Measurements from ENCODE around the gene IMPACT.

Gene IMPACT

GRCh38 chr18:24475926-24476589 is 49.6 kb downstream of the IMPACT start:
- DNase-seq (ENCODE audit: low read depth in 2 of 2): no peak

DNA sequence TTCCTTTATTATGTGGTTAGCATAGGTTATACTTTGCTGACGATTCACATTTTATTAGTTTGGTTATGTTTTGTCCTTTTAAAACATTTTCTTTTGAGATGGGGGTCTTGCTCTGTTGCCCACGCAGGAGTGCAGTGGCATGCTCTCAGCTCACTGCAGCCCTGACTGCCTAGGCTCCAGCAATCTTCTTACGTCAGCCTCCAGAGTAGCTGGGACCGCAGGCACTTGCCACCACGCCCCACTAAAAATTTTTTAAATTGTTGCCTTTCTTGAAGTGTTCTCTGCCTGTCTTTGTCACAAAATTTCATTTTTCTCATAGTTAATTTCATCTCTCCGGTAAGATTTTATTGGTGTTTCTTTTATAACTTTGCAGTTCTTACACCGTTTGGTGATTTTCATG is 52.9 kb downstream of the IMPACT start:
- no peak for DNase-seq (ENCODE audit: low read depth in 2 of 2)

- DNase-seq (ENCODE audit: low read depth in 2 of 2): no peak
These were observed 56.4 kb downstream of the IMPACT start for GRCh38 chr18:24482821-24483220.

DNA sequence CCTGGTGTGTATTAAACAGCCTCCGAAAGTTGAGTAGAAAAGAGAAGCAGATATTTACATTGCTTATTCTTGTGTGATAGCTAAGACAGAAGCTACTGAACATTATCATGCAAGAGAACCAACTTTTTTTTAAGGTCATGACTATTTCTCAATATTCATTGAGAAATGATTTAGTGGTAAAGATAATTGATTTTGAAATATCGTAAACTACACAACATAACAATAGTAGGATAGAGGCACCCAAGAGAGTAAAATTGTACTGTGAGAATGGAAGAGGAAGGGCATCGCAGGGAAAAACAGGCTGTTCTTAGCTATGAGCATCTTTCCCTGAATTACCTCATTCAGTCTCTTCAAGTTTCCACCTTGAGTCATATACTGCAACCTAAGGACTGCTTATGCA is 59.2 kb downstream of the IMPACT start:
- no peak for DNase-seq (ENCODE audit: low read depth in 2 of 2)

DNA sequence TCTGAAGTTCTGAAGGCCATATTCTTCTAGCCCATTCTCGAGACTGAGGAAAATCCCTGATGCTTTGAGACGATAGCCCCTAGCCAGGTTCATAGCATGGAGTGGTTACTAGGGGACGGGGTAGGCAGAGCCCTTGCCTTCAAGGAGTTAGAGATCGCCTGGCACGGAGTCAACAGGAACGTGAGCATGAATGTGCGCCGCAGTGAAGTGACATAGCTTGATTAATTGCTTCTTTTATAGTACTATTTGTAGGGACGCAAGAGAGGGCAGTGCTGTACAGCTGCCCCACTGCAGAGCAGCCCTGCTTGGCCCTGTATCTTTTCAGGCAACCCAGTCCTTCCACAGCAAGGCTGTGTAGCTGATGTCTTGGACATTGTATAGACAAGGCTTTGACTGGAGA is 60.2 kb downstream of the IMPACT start:
- DNase-seq (ENCODE audit: low read depth in 2 of 2): no peak

- peak in 1 of 2 donors; percentile 8 for DNase-seq (ENCODE audit: low read depth in 2 of 2)
These were observed 62.5 kb downstream of the IMPACT start for GRCh38 chr18:24488824-24489493.

- DNase-seq (ENCODE audit: low read depth in 2 of 2): no peak
These were observed 64.1 kb downstream of the IMPACT start for GRCh38 chr18:24490539-24490938.

DNA sequence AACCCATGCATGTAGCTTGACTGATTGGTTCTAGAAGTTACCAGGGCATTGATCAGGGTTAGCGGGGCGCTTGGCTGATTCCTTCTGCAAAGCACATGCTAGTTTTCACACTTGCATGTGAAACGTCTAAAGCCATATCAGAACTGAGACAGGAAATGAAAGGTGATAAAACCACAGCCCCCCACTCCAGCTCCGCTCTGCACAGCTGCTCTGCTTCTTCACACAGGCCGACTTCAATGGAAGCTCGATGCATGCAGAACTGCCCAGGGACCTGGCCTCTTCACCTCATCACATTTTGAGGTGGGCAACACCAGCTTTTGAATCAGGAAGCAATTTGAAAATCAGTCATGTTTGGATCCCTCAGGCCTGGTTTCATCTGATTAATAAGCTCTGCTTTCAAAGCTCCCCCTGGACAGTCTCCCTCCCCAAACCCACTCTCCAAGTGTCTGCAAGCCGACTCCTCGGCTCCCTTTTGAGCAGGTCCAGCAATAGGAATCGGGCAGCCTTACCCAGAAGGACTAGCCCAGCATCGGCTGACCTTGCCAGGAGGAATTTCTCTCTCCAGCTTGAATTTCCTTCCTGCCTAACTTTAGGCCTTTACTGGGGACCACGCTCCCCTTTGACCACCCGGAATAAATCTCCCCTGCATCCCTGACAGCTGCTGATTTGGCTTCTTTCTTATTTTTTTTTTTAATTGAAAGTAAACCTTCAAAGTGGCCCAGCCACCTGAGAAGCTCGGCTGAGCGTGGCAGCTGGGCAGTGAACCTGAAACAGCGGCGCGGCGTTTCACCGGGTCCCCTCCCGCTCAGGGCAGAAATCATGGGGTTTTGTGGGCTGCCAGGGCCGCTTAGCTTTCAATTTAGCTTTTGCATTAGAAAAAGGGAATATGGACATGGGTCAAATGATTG is 65.7 kb downstream of the IMPACT start:
- no peak for DNase-seq (ENCODE audit: low read depth in 2 of 2)

GRCh38 chr18:24494586-24494985 is 68.1 kb downstream of the IMPACT start:
- DNase-seq (ENCODE audit: low read depth in 2 of 2): no peak

GRCh38 chr18:24497031-24497754 is 70.7 kb downstream of the IMPACT start:
- no peak for DNase-seq (ENCODE audit: low read depth in 2 of 2)

- DNase-seq (ENCODE audit: low read depth in 2 of 2): no peak
These were observed 73.3 kb downstream of the IMPACT start for GRCh38 chr18:24499814-24500213.

GRCh38 chr18:24500217-24500616 is 73.7 kb downstream of the IMPACT start:
- no peak for DNase-seq (ENCODE audit: low read depth in 2 of 2)

- DNase-seq (ENCODE audit: low read depth in 2 of 2): no peak
These were observed 74.3 kb downstream of the IMPACT start for GRCh38 chr18:24500766-24501165.

DNA sequence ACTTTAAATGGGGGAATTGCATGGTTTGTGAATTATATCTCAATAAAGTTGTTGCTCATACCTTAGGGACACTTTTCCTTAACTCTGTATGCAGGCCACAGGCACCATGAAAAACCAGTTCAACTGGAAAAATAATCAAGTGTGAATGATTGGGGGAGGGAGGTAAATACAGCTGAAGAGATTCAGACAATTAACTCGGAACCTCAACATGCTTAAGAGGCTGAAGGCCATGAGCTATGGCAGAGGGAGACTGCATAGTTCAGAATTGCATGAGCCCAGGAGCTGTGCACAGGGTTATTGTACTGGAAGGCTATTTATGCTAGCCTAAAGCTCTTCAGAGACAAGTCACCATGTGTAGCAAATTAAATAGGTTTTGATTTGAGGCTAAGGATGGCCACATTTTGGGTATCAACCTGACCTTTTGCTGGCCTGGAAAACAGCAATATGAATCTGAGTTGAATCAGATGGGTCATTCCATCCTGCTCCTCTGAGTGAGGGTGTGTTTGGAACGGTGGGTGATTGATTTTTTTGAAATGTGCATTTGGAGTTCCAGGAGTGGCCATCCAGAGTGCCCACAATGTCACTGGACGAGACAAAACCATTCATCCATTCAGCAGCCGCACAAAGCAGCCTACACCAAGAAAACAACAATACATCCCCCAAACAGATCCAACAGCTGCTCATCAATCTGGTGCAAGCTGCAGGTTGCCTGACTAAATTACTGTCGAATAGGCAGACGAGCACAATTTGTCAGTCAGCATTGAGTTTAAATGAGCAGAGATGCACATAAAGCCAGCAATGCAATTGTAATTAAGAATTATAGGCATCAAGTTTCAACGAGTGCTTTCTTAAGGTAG is 76.4 kb downstream of the IMPACT start:
- no peak for DNase-seq (ENCODE audit: low read depth in 2 of 2)

Data from stimulated activated CD4-positive, alpha-beta T cell treated with anti-CD3 and anti-CD28 coated beads, Interleukin-1b, Interleukin-23, amount 100 ng/mL, for 4 hours (primary cell).